ENCODE data around the gene UBR4.

UBR4 gene

DNA sequence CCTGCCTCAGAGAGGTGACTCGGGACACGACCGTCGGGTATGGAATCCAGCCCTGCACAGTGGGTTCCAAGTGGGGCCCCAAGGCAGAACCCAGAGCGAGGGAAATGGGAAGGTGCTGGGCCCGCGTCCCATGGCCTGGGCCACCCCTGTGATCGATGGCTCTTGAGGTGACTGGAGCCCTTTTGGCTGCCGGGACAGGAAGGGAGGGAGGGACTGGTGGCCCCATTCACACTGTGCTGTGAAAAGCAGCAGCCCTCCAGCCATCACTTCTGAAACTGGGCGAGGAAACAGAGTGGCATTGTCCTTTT, 143.2 kb downstream of the UBR4 start:
- H3K9me3 ChIP-seq, result no peaks in the 10 kb centered on the region
- H3K27me3 ChIP-seq, result no peaks in the 10 kb centered on the region
- no peaks in the 10 kb centered on the region for H3K36me3 ChIP-seq
- H3K4me1 ChIP-seq, result no peaks in the 10 kb centered on the region
- TF ChIP-seq CTCF (IDR thresholded peaks at IDR 0.05; ENCODE audit: low read depth, low read length), result no peak
- H3K4me3 ChIP-seq (ENCODE audit: low read depth, low read length), result no peak overlapping the region
- no peak for DNase-seq

DNA sequence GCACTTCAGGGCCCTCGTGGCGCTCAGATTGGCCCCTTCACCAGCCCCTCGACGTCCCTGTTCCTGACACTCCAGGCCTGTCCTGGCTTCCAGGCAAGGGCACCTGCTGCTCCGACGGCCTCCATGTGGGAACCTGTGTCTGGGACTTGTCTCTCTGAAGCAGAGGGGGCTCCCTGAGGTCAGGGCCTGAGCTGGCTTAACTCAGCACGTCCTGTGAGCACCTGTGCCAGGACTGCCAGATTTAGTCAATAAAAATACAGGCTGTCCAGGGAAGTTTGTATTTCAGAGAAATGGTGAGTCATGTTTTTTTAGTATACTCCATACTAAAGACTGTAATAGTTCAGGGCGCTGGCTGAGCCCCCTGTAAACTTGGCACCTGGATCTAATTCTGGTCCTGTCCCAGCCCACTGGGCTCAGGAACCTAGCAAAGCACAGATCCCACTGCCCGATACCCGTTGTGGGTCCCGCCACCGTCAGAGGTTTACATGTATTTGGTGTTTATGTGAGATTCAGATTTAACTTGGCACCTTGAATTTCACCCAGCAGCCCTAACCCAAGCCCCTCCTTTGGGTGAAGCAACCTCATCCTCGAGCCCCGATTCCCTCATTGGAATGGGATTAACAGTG, 143.7 kb downstream of the UBR4 start:
- Histone ChIP-seq H3K4me3 (ENCODE audit: low read depth, low read length) (no peak overlapping the region), H3K27me3 (no peaks in the 10 kb centered on the region), H3K4me1 (no peaks in the 10 kb centered on the region), H3K36me3 (no peaks in the 10 kb centered on the region), H3K9me3 (no peaks in the 10 kb centered on the region)
- DNase-seq, result no peak
- TF ChIP-seq CTCF (IDR thresholded peaks at IDR 0.05; ENCODE audit: low read depth, low read length), result no peak

GRCh38 chr1:19065526-19066247, 144.4 kb downstream of the UBR4 start:
- no peaks in the 10 kb centered on the region for H3K27me3 ChIP-seq
- no peak for TF ChIP-seq CTCF (IDR thresholded peaks at IDR 0.05; ENCODE audit: low read depth, low read length)
- no peaks in the 10 kb centered on the region for H3K9me3 ChIP-seq
- DNase-seq, result no peak
- H3K4me3 ChIP-seq (ENCODE audit: low read depth, low read length), result no peak overlapping the region
- H3K4me1 ChIP-seq, result no peaks in the 10 kb centered on the region
- no peaks in the 10 kb centered on the region for H3K36me3 ChIP-seq

DNA sequence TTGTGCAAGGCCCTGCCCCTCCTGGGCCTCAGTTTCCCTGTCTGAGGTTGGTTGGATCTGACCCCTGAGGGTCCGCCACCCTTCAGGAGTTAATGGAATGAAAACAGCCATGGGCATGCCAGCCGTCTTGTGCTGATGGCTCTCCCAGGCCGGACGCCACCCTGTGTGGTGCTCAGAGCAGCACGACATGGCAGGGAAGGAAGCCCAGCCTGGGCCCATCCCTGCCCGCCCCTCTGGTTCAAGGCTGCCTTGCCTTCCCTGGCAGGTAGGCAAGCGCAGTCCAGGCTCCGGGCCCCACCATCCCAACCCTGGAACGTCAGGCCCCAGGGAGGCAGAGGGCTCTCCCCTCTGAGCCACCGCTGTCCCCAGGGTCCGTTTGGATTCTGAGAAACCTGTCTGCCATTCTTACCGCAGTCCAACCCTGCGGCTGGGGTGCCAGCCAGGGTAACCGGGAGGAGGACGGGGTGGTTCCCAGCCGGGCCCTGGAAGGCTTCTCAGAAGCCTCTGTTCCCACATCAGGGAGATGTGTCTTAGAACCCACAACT, 145.1 kb downstream of the UBR4 start:
- no peaks in the 10 kb centered on the region for H3K9me3 ChIP-seq
- H3K27me3 ChIP-seq, result no peaks in the 10 kb centered on the region
- DNase-seq, result no peak
- H3K4me1 ChIP-seq, result no peaks in the 10 kb centered on the region
- no peak for TF ChIP-seq CTCF (IDR thresholded peaks at IDR 0.05; ENCODE audit: low read depth, low read length)
- H3K36me3 ChIP-seq, result no peaks in the 10 kb centered on the region
- no peak overlapping the region for H3K4me3 ChIP-seq (ENCODE audit: low read depth, low read length)

GRCh38 chr1:19063122-19063521, 146.9 kb downstream of the UBR4 start:
- Histone ChIP-seq H3K4me3 (ENCODE audit: low read depth, low read length) (no peak overlapping the region), H3K4me1 (no peaks in the 10 kb centered on the region), H3K36me3 (no peaks in the 10 kb centered on the region), H3K9me3 (no peaks in the 10 kb centered on the region), H3K27me3 (no peaks in the 10 kb centered on the region)
- TF ChIP-seq CTCF (IDR thresholded peaks at IDR 0.05; ENCODE audit: low read depth, low read length), result no peak
- no peak for DNase-seq
